ENCODE results near the gene COL1A1.

Gene COL1A1

DNA sequence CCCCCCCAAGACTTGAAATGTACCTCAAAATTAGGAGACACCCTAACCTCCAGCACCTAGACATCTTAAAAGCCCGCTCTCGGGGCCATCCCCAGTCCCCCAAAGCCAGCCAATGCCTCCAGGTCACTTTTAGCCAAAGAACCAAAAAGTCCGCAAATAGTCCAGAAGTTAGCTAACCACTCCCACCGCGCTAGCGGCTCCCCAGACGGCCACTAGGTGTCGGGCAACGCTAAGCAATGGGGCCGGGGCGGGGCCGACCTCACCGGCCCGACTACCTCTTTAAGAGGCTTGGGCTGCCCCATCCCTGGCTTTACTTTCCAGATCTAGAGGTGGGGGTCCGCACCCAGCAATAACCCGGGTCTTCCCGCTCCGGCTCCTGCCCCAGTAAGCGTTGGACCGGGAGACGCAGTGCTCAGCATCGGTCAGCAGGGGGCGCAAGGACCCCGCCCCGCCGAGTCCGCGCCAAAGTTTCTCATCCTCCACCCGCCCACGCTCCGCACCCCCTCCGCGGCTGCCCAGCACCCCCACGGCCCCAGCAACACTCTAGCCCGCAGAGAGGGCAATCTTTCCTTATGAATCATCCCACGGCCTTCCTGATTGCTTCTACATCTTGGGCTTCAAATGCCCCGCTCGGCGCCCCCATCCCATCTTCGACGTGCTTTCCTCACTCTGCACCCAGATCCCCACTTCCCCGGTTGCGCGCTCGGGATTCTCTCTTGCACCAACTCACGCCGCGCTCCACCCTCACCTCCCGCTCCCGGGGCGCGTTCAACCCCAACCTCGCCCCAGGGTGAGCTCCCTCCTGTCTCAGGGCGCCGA is 765 bp downstream of the COL1A1 start:
- TF ChIP-seq, protein P1, sequence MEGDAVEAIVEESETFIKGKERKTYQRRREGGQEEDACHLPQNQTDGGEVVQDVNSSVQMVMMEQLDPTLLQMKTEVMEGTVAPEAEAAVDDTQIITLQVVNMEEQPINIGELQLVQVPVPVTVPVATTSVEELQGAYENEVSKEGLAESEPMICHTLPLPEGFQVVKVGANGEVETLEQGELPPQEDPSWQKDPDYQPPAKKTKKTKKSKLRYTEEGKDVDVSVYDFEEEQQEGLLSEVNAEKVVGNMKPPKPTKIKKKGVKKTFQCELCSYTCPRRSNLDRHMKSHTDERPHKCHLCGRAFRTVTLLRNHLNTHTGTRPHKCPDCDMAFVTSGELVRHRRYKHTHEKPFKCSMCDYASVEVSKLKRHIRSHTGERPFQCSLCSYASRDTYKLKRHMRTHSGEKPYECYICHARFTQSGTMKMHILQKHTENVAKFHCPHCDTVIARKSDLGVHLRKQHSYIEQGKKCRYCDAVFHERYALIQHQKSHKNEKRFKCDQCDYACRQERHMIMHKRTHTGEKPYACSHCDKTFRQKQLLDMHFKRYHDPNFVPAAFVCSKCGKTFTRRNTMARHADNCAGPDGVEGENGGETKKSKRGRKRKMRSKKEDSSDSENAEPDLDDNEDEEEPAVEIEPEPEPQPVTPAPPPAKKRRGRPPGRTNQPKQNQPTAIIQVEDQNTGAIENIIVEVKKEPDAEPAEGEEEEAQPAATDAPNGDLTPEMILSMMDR (IDR thresholded peaks at IDR 0.05; ENCODE audit: low read depth, low read length, missing control alignments) = peak; percentile 90
- DNase-seq (ENCODE audit: extremely low read depth, low read depth) = no peak

DNA sequence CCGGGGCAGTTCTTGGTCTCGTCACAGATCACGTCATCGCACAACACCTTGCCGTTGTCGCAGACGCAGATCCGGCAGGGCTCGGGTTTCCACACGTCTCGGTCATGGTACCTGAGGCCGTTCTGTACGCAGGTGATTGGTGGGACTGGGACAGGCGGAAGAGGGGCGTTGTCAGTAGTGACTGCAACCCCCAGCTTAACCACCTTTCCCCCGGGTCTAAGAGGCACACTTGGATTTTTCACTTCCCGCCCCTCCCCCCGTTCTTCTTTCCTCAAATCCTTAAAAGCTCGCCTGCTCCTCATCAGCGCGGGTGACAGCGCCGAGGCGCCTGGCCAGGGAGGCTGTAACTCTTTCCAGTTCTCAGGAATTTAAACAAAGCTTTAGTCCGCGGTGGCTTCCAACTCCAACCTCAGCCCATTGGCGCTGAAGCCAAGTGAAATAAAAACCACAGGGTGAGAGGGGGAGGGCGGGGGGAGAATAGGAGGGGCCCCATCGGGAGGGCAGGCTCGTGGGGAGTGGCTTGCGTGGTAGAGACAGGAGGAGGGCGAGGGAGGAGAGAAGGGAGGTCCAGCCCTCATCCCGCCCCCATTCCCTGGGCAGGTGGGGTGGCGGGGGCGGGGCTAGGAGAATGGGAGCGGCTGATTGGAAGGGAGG is 1.5 kb downstream of the COL1A1 start:
- TF ChIP-seq, protein P1 (IDR thresholded peaks at IDR 0.05; ENCODE audit: low read depth, low read length, missing control alignments) = no peak
- peak overlapping the region; percentile 100 for H3K4me3 ChIP-seq (replicated peaks; ENCODE audit: low read depth, low read length)
- DNase-seq (ENCODE audit: extremely low read depth, low read depth) = peak; percentile 88

More for the DNA sequence above, 765 bp downstream of the COL1A1 start:
- peak overlapping the region; percentile 100 for H3K4me3 ChIP-seq (replicated peaks; ENCODE audit: low read depth, low read length)

DNA sequence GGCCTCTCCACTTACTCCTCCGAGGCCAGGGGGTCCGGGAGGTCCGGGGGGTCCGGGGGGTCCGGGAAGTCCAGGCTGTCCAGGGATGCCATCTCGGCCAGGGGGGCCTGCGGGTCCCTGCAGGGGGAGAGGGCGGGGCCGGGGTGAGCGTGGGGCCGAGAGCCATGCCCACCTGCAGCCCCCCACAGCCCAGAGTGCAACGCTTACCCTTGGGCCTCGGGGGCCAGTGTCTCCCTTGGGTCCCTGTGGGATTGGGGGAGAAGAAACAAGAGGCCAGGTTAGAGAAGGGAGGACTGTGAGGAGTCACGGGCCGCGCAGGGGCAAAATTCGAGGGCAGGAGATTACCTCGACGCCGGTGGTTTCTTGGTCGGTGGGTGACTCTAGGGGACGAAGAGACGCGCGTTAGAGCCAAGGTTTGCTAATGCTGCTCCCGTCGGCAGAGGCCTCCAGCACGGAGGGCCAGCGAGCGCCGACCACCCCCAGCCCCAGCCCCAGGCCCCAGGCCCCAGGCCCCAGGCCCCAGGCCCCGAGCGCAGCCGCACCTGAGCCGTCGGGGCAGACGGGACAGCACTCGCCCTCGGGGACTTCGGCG is 2.1 kb downstream of the COL1A1 start:
- TF ChIP-seq, protein P1 (IDR thresholded peaks at IDR 0.05; ENCODE audit: low read depth, low read length, missing control alignments) = no peak
- no peak for DNase-seq (ENCODE audit: extremely low read depth, low read depth)
- peak overlapping the region; percentile 100 for H3K4me3 ChIP-seq (replicated peaks; ENCODE audit: low read depth, low read length)

DNA sequence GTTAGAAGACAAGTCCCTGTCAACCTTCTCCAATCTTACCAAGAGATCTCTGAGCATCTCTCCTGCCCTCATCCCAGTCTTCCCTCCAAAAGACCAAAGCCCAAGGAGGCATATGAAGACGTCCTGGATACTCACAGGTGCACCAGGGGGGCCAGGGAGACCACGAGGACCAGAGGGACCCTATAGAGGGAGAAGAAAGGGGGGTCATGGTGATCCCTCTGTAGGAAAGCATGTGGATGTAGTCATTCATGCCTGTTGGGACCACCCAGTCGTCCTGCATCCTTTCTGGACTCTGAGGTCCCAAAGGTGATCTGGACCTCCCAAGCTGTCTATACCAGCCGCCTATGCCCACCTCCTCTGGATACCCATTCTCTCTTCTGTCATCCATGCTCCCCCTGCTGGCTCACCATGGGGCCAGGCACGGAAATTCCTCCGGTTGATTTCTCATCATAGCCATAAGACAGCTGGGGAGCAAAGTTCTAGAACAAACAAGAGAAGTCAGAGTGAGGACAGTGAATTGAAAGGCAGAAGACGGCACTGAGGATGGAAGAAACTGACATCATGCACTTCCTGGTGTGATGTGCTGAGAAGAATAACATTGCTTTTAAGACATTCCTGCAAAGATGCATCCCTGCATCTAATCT is 3.3 kb downstream of the COL1A1 start:
- no peak for DNase-seq (ENCODE audit: extremely low read depth, low read depth)
- H3K4me3 ChIP-seq (replicated peaks; ENCODE audit: low read depth, low read length) = peak overlapping the region; percentile 100
- TF ChIP-seq, protein P1 (IDR thresholded peaks at IDR 0.05; ENCODE audit: low read depth, low read length, missing control alignments) = peak; percentile 71

DNA sequence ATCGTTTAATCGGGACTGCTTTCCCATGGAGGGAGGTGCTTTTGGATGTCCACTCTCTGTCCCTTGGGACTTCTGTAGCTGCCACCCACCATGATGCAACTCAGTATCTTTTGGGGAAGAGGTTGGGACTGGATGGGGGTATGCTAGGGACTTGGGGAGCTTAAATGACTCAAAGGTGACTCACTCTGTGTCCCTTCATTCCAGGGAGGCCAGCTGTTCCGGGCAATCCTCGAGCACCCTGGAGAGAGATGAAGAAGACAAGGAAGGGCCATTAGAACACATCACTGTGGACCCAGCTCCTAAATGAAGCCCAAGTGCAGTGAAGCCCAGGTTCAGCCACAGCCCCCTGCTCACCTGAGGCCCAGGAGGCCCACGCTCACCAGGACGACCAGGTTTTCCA is 4.6 kb downstream of the COL1A1 start:
- TF ChIP-seq, protein P1 (IDR thresholded peaks at IDR 0.05; ENCODE audit: low read depth, low read length, missing control alignments) = no peak
- DNase-seq (ENCODE audit: extremely low read depth, low read depth) = no peak
- peak overlapping the region; percentile 100 for H3K4me3 ChIP-seq (replicated peaks; ENCODE audit: low read depth, low read length)

DNA sequence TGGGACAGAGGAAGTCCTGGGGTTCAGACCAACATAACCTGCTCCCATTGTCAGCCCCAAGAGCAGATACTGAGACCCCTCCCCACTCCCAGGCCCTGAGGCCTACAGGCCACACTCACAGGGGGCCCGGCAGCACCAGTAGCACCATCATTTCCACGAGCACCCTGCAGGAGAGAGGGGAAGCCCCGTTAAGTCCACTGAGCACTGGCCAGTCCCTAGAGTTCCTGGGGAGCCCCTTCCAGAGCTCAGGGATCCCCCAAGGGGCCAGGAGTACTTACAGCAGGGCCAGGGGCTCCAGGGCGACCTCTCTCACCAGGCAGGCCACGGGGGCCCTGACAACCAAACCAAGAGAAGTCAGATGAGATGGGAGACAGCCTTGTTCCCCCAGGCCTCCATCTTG is 5.4 kb downstream of the COL1A1 start:
- DNase-seq (ENCODE audit: extremely low read depth, low read depth) = no peak
- peak overlapping the region; percentile 100 for H3K4me3 ChIP-seq (replicated peaks; ENCODE audit: low read depth, low read length)
- TF ChIP-seq, protein P1 (IDR thresholded peaks at IDR 0.05; ENCODE audit: low read depth, low read length, missing control alignments) = no peak
